Gastrocnemius medialis (tissue), 4 donors: ENCODE measurements around the gene SUPT3H. TPM values are rescaled to one million over a fixed set of nuclear protein-coding genes. Genes with fewer than 3 reads are reported as not detected.
"Not testable (repeated sequence)": the region's sequence is repeated elsewhere in the genome, so short reads cannot be mapped to it uniquely, and the experiment has no call there.

ENCODE experiments used
- ATAC-seq, 2 donors: fragments of 150-250 bp; one replicate each; pipeline ENCODE4 v1.9.1; 2016
- DNase-seq, 2 donors: peaks; one replicate each; pipeline ENCODE4 v3.0.0-alpha.2; 2019
- H3K27ac ChIP-seq, 4 donors: fragments of 200-600 bp; sonication (generic); 1 replicate in 1 of 4; 2 replicates in 3 of 4; pipeline ENCODE4 v1.5.1; 2016 to 2018; ENCODE audit warnings: mild to moderate bottlenecking in 2 of 4, moderate library complexity in 1 of 4
- H3K27me3 ChIP-seq, 3 donors: fragments of 200-600 bp; sonication (generic) in 2 of 3; 1 replicate in 1 of 3; 2 replicates in 2 of 3; pipeline versions ENCODE4 v1.5.1 to v1.6.0; 2016 to 2019; ENCODE audit warnings: mild to moderate bottlenecking in 1 of 3, moderate library complexity in 1 of 3
- H3K36me3 ChIP-seq, 2 donors: fragments of 200-600 bp; sonication (generic) in 1 of 2; one replicate each; pipeline ENCODE4 v1.5.1; 2017 to 2018
- H3K4me1 ChIP-seq, 2 donors: fragments of 200-600 bp; sonication (generic) in 1 of 2; one replicate each; pipeline ENCODE4 v1.5.1; 2016 to 2017; ENCODE audit warnings: mild to moderate bottlenecking in 2 of 2
- H3K4me3 ChIP-seq, 4 donors: fragments of 200-600 bp; sonication (generic) in 3 of 4; 1 replicate in 1 of 4; 2 replicates in 3 of 4; pipeline ENCODE4 v1.5.1; 2016 to 2019; ENCODE audit warnings: mild to moderate bottlenecking in 2 of 4
- H3K9me3 ChIP-seq, 3 donors: fragments of 200-600 bp; sonication (generic) in 2 of 3; 1 replicate in 1 of 3; 2 replicates in 2 of 3; pipeline ENCODE4 v1.5.1; 2016 to 2019
- POLR2A ChIP-seq, 2 donors: fragments of 450-650 bp; IDR thresholded peaks; one replicate each; pipeline ENCODE4 v1.6.1; 2017; ENCODE audit warnings: antibody characterized with exemption in 2 of 2, mild to moderate bottlenecking in 2 of 2, moderate library complexity in 2 of 2
- in situ Hi-C, 4 donors: fragments of 200-750 bp; cut with MboI; loops; one replicate each; pipeline versions ENCODE4 v1.15.0 to v1.8.0; 2017; ENCODE audit warnings: low sequenced_read_pairs in 4 of 4
- intact Hi-C: fragments of 100-400 bp; cut with DNase I; formaldehyde crosslinking; loops from one replicate; pipeline ENCODE4 v1.15.1; 2023; ENCODE audit warnings: low total_unique reads
- total RNA-seq, 4 donors: library from RNA; depleted of rRNA; stranded (reverse); fragments of >200 nt; gene quantifications; one replicate each; pipeline versions ENCODE4 v1.1.0 to v1.2.3, GENCODE V29; 2016
- TF ChIP-seq, protein P1 (sequence below), 5 experiments: fragments of 450-650 bp in 3 of 5; fragments of 200-600 bp in 2 of 5; sonication (generic) in 2 of 5; IDR thresholded peaks in 4 of 5; conservative IDR thresholded peaks in 1 of 5; 1 replicate in 4 of 5; 2 replicates in 1 of 5; pipeline ENCODE4 v1.5.1; 2016 to 2019; ENCODE audit warnings: antibody characterized with exemption in 5 of 5, mild to moderate bottlenecking in 3 of 5, moderate library complexity in 3 of 5

Gene SUPT3H
- total RNA-seq, 4 donors from 2014 or later = 1.5 to 9.0 (median 4.2) TPM

- H3K9me3 ChIP-seq = no peaks in the 10 kb centered on the region
- H3K4me1 ChIP-seq = peaks cover 0 to 3% of the 10 kb centered on the region in 2 donors
- in situ Hi-C loops (no loop called here), intact Hi-C loops (no loop called here)
- no peaks in the 10 kb centered on the region for H3K36me3 ChIP-seq
- no peak for TF ChIP-seq POLR2A (IDR thresholded peaks at IDR 0.05)
- TF ChIP-seq, protein P1, sequence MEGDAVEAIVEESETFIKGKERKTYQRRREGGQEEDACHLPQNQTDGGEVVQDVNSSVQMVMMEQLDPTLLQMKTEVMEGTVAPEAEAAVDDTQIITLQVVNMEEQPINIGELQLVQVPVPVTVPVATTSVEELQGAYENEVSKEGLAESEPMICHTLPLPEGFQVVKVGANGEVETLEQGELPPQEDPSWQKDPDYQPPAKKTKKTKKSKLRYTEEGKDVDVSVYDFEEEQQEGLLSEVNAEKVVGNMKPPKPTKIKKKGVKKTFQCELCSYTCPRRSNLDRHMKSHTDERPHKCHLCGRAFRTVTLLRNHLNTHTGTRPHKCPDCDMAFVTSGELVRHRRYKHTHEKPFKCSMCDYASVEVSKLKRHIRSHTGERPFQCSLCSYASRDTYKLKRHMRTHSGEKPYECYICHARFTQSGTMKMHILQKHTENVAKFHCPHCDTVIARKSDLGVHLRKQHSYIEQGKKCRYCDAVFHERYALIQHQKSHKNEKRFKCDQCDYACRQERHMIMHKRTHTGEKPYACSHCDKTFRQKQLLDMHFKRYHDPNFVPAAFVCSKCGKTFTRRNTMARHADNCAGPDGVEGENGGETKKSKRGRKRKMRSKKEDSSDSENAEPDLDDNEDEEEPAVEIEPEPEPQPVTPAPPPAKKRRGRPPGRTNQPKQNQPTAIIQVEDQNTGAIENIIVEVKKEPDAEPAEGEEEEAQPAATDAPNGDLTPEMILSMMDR (IDR thresholded peaks at IDR 0.05 in 4 of 5, conservative IDR thresholded peaks at IDR 0.05 in 1 of 5) = no peak
- DNase-seq = no peak
- no peaks in the 10 kb centered on the region for H3K27me3 ChIP-seq
- no peak for ATAC-seq
- no peak overlapping the region for H3K4me3 ChIP-seq
- H3K27ac ChIP-seq = no peak overlapping the region
Measured at GRCh38 chr6:45044510-45045252, 333.1 kb downstream of the SUPT3H start.

DNA sequence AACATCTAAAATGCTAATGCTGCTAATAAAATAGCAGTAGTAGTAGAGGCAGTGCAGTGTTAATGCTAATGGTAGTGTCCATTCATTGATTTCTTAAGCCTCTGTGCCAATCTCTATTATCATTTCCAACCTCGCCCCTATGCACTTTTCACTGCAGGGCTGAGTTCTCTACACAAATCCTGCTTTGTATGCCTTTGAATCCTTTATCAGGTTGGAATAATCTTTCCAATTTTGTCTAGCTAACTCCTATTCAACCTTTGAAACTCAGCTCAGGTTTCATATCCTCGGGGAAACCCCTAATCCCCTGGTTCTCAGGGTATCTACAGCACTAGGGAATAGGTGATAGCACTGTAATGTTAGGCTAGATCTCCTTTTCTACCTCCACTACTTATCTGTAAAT, 333.6 kb downstream of the SUPT3H start:
- intact Hi-C loops (no loop called here), in situ Hi-C loops (no loop called here)
- TF ChIP-seq, protein P1 (IDR thresholded peaks at IDR 0.05 in 4 of 5, conservative IDR thresholded peaks at IDR 0.05 in 1 of 5) = no peak
- TF ChIP-seq POLR2A (IDR thresholded peaks at IDR 0.05) = no peak
- H3K27ac ChIP-seq = no peak overlapping the region
- peaks cover 0 to 3% of the 10 kb centered on the region in 2 donors for H3K4me1 ChIP-seq
- no peak for DNase-seq
- H3K36me3 ChIP-seq = no peaks in the 10 kb centered on the region
- H3K9me3 ChIP-seq = no peaks in the 10 kb centered on the region
- ATAC-seq = no peak
- H3K27me3 ChIP-seq = no peaks in the 10 kb centered on the region
- H3K4me3 ChIP-seq = no peak overlapping the region

DNA sequence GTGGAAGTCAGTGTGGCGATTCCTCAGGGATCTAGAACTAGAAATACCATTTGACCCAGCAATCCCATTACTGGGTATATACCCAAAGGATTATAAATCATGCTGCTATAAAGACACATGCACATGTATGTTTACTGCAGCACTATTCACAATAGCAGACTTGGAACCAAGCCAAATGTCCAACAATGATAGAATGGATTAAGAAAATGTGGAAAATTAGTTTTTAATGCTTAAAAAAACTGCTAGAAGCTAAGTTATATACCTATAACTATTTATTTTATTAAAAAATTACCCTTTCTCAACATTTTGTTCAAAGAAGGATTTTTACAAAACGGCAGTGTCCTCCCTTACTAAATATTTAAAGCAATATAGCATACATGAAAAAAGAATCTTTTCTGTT, 335.1 kb downstream of the SUPT3H start:
- H3K27me3 ChIP-seq, H3K27ac ChIP-seq, DNase-seq, H3K4me3 ChIP-seq, H3K9me3 ChIP-seq, ATAC-seq, H3K36me3 ChIP-seq, H3K4me1 ChIP-seq, intact Hi-C loops, in situ Hi-C loops: not testable (repeated sequence)

DNA sequence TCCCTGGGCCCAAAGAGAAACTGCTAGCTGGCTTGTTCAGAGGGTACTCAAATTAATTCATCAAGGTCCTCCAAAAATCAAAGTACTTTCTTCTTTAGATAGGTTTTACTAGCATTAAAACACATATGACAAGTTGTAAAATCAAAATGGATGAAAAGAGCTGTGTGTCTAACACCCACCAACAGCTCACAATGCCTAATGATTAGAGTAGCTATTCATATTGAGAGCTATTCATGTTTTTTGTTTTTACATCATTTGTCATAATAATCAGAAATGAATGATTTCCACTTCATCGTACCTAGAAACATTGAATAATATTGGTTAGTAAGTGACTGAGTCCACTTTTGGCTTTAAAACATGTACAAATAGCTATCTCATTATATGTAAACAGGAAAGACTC, 339.5 kb downstream of the SUPT3H start:
- H3K9me3 ChIP-seq = no peaks in the 10 kb centered on the region
- no peak overlapping the region for H3K4me3 ChIP-seq
- ATAC-seq (no peak), DNase-seq (no peak)
- H3K4me1 ChIP-seq = peaks cover 0 to 3% of the 10 kb centered on the region in 2 donors
- intact Hi-C loops (no loop called here), in situ Hi-C loops (no loop called here)
- no peaks in the 10 kb centered on the region for H3K27me3 ChIP-seq
- no peaks in the 10 kb centered on the region for H3K36me3 ChIP-seq
- TF ChIP-seq, protein P1 (IDR thresholded peaks at IDR 0.05 in 4 of 5, conservative IDR thresholded peaks at IDR 0.05 in 1 of 5) = no peak
- no peak for TF ChIP-seq POLR2A (IDR thresholded peaks at IDR 0.05)
- no peak overlapping the region for H3K27ac ChIP-seq

DNA sequence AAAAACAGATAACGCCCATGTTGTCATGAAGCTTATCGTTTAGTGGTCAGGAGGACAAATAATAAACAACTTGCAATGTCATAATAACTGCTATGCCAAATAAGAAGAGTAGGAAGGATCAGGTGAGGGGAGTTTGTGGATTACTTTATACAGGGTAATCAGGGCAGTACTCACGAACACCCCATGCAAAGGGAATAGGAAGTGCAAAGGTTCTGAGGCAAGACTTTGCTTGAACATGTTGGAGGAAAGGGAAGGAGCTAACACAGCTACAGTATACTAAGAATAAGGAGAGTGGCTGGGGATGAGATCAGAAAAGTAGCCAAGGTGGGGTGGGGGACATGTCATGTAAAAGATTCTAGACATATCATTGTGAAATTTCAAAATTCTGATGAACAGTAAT, 341.6 kb downstream of the SUPT3H start:
- TF ChIP-seq, protein P1 (IDR thresholded peaks at IDR 0.05 in 4 of 5, conservative IDR thresholded peaks at IDR 0.05 in 1 of 5) = no peak
- no peak for TF ChIP-seq POLR2A (IDR thresholded peaks at IDR 0.05)
- Histone ChIP-seq H3K27me3 (no peaks in the 10 kb centered on the region), H3K9me3 (no peaks in the 10 kb centered on the region), H3K27ac (no peak overlapping the region), H3K4me3 (no peak overlapping the region), H3K36me3 (no peaks in the 10 kb centered on the region), H3K4me1 (peaks cover 0 to 3% of the 10 kb centered on the region in 2 donors)
- no peak for DNase-seq
- intact Hi-C loops (no loop called here), in situ Hi-C loops (no loop called here)
- no peak for ATAC-seq
